CD4-positive, alpha-beta T cell treated with Interleukin-1 beta for 1 hour (primary cell): ENCODE results near the gene PRPF6.

ENCODE experiments used
- DNase-seq, 2 donors: peaks; one replicate each; pipeline ENCODE4 v3.0.0-alpha.2; 2020 to 2022

PRPF6 gene, protein sequence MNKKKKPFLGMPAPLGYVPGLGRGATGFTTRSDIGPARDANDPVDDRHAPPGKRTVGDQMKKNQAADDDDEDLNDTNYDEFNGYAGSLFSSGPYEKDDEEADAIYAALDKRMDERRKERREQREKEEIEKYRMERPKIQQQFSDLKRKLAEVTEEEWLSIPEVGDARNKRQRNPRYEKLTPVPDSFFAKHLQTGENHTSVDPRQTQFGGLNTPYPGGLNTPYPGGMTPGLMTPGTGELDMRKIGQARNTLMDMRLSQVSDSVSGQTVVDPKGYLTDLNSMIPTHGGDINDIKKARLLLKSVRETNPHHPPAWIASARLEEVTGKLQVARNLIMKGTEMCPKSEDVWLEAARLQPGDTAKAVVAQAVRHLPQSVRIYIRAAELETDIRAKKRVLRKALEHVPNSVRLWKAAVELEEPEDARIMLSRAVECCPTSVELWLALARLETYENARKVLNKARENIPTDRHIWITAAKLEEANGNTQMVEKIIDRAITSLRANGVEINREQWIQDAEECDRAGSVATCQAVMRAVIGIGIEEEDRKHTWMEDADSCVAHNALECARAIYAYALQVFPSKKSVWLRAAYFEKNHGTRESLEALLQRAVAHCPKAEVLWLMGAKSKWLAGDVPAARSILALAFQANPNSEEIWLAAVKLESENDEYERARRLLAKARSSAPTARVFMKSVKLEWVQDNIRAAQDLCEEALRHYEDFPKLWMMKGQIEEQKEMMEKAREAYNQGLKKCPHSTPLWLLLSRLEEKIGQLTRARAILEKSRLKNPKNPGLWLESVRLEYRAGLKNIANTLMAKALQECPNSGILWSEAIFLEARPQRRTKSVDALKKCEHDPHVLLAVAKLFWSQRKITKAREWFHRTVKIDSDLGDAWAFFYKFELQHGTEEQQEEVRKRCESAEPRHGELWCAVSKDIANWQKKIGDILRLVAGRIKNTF

DNA sequence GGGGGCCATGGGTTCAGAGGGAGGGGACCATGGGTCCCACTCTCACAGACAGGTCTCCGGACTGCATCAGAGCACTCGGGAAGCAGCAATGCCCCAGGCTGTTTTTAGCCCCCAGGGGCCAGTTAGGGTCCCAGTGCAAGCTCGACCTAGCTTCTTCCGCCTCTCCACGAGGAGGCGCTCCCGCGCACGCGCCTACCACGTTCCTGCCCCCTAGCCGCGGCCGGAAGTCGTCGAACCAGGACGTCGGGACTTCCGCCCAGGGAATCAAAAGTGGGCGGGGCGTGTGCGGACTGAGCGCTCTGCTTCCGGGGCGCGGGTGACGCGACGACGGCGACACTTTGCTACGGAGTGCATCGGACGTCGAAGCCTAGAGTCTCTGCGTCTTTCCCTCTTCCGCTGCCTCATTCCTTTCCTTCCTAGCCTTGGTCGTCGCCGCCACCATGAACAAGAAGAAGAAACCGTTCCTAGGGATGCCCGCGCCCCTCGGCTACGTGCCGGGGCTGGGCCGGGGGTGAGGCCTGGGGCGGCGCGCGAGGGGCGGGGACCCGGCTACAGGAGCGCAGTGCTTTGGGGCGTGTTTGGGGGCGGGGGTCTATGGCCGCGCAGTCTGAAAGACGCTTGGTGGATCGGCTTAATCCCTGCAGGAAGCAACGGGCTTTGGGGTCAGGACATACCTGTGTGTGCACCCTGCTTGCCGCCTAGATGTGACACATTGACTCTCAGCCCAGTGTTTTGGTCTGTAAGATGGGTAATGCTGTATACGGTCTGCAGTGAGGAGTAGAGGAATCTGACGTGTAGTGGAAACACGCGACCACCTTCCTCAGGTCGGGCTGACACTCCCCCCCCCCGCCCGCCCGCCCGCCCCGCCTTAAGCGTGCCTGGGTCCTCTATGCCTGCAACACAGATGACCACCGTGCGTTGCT lies at the start of gene PRPF6:
TSS of gene PRPF6 (plus strand) at position 327 of the 923 bp plus-strand sequence. CDS start at position 441, 114 bp downstream.
- peak; percentile 95 to 97 for DNase-seq

DNA sequence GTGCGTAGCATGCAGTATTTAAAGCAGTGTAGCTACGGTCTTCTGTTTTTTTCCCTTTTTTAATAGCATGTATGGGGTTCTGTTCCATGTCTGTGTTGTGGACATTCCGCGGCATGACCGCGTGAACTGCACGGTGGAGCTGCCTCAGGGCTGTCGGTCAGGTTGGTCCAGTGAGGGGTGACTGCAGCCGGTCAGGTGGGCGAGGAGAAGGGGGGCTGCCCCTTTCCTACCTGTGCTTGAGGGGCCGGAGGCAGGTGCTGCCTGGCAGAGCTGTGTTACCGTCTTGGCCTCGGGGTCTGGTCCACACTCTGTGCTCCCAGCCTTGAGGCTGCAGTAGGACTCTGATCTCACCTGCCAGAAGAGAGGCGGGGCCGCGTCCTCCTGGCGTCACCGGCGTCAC lies 49.2 kb upstream of the PRPF6 start:
- no peak for DNase-seq

DNA sequence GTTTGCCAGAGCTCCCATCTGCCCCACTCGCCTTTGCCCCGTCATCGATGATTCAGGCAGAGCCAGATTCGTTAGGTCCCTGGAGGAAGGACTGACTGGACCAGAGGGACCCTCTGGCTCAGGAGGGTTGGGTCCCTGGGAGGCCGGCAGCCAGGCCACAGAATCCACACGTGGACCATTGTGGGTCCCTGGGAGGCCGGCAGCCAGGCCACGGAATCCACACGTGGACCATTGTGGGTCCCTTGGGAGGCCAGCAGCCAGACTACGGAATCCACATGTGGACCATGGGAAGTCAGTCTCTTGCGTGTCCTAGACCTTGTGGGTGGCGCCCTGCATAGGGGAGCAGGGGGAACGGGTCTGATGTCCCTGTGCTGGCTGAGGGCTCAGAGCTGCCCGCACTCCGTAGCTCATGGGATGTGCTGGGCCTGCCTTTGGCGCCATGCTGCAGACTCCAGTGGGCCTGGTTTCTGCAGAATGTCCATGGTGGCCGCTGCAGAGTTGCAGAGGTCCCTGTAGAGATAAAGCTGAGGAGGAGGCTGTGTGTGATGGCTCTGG lies 48.2 kb upstream of the PRPF6 start:
- no peak for DNase-seq

DNA sequence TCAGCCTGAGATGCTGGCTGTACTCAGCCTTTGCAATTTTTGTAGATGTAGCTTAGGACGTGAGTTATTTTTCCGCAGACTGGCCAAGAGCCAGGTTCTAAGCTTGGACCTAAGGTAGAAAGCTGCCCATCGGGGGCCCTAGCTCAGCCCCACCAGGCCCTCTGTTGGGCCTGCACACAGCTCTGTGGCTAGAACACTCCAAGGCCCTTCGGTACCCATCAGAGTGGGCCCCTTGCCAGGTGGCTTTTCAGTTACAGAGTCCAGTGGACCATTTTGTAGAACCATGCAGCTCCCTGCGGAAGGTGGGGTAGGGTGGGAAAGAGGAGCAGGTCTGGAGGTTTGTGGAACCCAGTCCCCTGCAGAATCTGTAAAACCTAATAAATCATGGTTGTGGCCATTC lies 47.3 kb upstream of the PRPF6 start:
- no peak for DNase-seq

DNA sequence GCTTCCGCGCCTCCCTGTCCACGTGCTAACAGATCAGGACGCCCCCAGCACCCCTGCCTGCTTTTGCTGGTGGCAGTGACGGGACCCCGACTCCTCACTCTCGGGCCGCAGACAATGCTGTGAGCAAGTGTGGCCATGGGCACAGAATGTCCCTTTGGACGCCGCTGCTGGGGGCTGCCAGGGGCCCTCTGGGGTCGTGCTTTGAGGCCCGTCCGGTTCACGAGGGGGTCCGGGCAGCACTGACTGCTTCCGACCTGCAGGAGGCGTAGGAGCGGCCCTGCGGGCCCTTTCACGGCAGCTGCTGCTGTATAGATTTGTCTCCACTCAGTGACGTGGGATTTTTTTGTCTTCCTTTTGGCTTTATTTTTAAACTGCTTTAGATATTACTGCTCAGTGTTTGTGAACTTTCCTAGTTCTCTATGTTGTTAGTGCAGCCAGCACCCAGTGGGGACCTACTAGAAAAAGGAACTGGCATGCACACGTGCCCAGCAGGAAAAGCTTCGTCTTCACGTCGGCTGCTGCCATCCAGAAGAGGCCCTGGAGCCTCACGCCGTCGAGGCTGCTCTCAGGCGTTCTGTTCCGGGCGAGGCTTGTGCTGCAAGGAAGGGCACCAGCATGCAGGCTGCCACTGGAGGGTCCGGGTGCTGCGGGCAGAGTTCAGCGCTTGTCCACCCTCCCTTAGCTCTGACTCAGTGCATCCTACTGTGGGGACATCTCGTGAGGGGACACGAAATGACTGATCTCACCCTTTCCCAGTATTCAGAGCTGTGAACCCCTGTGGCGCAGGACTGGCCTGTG lies 46.5 kb upstream of the PRPF6 start:
- no peak for DNase-seq

DNA sequence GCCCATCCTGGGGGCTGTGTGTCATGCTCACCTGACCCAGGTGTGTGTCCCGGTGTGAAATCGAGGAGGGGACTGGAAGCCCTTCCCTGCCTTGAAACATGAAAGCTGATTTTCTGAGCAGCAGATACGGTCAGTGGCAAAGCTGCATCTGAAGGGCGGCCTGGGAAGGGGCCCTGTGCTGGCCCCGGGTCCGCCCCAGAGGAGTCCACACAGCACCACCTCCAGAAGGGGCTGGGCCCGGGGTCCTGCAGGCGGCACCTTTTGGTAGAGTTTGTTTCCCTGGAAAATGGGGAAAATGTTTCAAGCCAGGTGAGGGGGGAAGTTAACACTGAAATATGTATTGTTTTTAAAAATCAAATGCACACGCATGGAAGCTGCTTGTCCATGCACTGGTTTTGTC lies 45.5 kb upstream of the PRPF6 start:
- DNase-seq: no peak

DNA sequence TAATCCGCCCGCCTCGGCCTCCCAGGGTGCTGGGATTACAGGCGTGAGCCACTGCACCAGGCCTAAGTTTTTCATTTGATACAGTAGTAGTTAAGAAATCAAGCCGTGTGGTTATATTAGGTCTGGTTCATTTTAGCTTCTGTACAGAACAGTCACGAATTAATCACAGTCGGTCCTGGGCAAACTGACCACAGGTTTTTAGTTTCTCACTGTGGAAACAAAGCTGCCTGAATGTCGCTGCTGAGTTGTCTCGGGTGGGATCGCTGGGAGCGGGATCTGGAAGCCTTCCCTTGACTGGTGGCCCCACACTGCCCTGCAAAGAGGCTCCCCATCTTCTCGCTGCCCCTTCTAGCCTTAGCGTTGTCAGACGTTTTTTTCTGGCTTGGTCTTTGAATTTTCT lies 43.3 kb upstream of the PRPF6 start:
- no peak for DNase-seq

DNA sequence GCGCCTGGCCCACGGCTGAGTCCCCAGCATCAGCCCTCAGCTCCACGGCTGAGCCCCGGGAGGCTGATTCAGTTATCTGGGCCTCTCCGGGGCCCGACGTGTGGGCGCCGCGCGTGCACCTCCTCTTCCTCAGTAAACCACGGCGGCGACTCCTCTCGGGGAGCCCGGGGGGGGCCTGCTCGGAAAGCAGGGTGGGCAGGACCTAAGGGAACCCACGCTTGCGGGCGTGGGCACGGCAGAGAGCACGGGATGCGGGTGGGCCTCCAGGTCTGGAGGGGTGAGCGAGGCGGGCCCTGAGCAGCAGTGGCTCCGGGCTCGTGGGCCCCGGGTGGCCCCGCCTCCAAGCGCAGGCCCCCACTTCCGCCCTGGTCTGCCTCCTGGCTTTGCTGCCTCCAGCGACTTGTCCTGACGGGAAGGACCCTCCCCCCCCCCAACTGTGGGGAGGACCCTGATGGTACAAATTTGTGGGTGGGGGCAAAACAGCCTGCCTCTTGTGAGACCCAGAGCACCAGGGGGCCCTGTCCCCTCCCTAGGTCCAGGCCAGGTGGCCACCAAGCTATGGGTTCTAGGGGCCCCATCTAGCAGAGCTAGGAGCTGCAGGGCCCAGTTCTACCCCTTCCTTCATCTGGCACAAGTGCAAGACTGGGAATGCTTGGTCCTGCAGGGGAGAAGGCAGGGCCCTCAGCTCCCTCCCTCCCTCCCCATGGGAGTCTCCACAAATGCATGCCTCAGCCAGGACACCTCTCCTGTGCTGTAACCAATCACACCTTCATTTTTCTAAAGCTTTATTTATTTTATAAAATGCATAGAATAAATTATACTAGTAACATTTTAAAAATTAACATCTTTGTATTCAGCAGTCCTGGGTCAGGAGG lies 41.6 kb upstream of the PRPF6 start:
- DNase-seq: no peak

DNA sequence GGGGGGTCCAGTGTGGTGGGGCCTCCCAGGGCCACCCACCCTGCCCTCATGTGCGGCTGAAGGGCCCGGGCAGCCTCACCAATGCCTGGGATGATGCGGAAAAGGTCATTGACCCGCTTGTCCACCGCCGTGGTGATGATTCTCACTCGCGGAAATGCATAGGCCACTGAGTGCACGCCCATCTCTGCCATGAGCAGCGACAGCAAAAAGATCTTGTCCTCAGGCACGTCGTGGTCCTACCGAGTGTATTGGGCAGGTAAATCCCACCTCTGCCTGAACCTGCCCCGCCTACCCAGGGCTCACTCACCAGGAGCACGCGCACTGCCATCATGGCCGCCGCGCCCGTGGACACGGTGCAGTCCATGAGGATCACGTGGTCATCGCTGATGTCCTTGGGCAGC lies 40.9 kb upstream of the PRPF6 start:
- DNase-seq: no peak

DNA sequence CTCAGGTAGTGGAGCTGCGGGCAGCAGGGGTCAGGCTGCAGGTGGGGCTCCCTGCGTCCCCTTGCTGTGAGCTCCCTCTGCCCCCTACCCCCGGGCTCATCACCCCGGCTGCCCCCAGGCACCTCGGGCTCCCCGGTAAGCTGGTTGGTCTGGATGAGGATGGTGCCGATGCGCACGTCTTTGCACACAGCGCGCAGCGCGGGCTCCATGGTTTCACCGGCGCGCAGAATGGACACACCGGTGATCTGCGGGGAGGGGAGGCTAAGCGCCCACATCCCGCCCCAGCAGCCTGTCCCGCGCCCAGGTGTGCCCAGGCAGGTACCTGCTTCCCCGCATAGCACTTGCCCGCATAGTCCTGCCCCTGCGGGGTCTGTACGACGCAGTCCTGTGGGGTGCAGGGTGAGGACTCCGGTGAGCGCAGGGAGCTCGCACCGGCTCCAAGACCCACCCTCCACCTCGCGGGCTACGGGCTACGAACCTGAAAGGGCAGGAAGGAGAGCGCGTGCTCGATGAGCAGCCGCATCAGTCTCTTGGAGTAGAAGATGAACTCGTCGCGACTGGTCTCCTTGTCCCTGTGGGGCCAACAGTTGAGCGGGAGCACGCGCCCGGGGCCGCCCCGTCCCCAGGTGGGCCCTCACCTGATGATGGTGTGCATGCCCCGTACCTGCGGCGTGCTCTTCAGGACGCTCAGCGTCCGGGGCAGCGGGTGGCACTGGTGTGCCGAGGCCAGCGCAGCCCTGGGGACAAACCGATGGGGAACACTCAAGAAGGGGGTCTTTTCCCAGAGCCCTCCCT lies 40.3 kb upstream of the PRPF6 start:
- no peak for DNase-seq

DNA sequence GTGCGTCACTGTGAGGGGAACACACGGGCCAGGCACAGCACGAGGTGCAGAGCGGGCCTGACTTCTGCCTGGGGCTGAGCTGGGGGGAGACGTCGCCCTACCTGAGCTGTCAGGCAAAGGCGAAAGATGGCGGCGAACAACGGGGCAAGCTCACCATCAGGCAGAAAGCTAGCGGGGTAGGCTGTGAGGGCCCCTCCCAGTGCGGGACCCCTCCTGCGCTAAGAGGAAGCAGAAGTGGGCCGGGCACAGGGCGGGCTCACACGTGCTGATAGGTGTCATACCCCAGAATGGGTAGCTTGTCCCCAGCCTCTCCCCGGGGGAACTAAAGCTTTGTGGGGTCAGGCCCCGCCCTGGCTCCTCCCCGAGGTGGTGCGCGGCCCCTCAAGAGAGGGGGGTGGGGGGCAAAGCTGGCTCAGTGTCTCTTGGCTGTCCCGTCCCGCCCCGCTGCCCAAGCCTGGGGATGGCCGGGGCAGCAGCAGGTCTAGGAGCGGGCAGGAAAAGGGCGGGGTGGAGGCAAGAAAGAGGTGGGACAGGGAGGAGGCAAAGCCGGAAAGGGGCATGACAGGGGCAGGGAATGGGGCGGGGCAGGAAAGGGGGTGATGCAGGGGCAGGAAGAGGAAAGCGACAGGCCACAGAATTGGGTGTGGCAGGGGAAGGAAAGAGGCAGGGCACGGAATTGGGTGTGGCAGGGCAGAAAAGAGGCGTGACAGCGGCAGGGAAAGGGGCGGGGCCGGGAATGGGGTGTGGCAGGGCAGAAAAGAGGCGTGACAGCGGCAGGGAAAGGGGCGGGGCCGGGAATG lies 39.5 kb upstream of the PRPF6 start:
- DNase-seq: peak; percentile 86 to 87

DNA sequence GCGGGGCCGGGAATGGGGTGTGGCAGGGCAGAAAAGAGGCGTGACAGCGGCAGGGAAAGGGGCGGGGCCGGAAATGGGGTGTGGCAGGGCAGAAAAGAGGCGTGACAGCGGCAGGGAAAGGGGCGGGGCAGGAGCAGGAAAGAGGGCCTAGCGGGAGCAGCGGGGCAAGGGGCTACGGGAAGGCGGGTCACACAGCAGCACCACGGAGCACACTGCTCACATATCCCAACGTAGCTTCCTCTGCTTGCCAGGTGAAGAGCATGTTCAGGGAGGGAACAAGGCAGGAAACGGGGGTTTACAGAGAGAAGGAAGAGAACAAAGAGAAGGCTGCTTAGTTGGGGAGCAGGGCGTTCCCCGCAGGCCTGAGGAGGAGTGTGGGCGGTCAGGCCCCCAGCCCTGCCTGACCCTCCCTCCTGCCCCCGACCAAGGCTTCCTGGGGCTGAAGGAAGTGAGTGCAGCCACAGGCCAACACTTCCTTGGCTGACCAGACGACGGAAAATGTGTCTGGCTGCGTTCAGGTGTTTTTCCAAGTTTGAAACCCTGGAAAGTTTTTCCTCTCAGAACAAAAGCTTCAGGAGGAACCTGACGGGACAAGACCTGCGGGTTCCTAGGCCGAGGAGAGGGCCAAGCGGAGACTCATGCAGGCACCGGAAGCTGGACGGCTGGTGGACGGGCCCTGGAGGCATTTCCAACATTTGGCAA lies 38.5 kb upstream of the PRPF6 start:
- peak in 1 of 2 donors; percentile 41 for DNase-seq

DNA sequence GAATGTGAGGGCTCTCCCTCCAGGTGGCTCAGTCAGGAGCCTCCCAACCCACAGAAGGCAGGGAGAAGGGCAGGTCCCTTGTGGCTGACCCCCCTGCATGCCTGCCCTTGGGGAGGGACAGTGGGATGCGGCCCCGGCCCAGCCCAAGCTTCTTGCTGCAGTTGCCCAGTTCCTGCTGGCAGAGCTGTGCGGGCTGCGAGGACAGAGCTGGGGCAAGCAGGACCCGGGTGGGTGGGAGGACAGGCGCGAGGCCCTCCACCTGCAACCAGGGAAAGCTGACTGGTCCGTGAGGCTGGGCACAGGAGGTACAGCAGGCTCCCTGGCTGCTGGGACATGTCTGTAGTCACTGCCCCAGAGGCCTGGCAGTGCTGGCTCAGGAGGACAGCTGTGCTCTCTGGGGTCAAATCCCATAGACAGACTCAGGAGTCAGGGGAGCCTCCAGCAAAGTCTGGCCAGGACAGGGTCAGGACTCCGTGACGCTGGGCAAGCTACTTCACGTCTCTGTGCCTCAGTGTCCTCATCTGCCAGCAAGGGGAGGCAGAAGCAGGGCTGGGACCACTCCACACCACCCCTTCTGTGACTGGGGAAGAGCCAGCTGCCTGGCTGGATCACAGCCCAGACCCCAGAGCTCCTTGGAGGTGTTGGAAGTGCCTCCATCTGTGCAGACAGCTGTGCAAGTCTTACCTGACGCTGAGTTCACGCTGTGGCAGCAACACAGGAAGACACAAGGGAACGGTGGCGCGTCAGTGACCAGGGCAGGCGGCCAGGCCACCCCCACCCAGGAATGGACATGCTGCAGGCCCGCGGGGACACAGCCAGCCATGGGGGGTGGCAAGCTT lies 37.7 kb upstream of the PRPF6 start:
- DNase-seq: no peak

DNA sequence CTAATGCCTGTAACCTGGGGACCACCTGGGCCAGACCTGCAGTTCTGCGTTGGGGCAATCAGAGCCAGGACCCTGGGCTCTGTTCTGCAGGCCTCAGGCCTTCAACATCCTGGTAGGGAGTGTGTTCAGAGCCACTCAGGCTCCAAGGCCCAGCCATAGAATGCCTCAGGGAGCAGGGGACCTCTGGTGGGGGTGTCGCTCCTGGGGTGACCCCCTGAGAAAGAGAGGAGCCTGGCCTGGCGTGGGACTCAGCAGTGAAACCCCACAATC lies 37.2 kb upstream of the PRPF6 start:
- DNase-seq: no peak

DNA sequence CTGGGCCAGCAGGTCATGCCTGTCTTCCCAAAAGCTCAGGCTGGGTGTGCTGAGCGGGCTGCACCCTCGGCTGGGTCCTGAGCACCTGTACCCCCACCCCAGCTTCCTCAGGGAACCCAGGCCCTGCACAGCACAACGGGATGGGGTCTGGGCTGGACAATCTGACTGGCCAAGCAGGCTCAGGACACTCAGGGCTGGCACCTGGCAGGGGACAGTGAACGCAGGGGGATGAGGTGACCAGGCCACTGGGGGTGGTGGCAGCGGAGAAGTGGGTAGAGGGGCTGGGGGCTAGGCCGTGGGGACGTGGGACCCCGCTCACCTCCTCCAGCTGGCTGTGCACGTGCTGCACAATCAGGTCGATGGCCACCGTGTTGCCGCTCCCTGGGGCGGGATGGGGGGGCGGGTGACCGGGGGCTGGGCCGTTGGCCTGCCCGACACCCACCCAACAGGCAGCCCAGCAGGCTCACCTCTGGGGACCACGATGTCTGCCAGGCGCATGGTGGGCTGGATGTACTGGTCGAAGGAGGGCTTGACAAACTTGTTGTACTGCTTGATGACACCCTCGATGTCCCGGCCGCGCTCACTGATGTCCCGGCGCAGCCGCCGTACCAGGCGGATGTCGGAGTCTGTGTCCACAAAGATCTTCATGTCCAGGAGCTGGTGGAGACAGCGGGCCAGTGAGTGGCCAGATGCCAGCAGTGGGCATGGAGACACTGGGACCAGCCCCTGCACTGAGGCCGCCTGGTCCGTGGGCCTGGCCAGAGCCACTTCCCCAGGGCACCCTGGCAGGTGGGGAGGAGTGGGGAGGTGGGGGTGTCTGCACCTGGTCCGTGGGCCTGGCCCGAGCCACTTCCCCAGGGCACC lies 36.6 kb upstream of the PRPF6 start:
- no peak for DNase-seq

DNA sequence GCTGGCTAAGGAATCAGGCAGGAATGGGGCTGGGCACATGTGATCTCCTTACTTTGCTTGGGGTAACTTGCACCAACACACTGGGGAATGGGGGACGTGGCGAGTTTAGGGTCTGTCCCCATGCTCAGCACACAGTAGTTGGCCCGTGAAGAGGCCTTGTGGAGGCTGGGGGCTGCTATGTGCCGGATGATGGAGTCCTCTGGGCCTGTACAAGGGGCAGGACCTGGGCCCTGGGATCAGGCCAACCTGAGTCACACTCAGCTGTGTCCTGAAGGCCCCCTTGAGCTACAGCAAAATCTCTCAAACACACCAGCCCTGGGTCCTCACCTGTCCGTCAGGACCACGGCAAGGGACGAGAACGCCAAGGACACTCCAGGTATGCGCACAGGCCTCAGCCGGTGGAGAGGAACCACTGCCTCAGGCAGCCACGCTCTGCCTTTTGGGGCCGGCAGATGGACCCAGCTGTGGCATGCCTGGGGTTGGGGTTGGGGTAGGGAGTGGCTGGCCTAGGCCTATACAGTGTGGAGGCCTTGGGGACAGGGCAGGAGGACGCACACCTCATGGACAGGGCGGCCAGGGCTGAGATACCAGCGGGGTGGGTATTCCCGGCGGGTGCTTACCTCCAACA lies 35.8 kb upstream of the PRPF6 start:
- DNase-seq: no peak
